Femur (tissue), 1 donor: ENCODE measurements around the gene NEDD8.
A peak's percentile ranks its signal among the peaks of the same experiment; 100 is the strongest.

Source experiments
- DNase-seq: peaks from one replicate; pipeline ENCODE4 v3.0.0-alpha.2; 2017

Gene NEDD8

GRCh38 chr14:24194873-24195185 lies 37.3 kb downstream of the NEDD8 start:
- DNase-seq = no peak

GRCh38 chr14:24194186-24194872 lies 37.8 kb downstream of the NEDD8 start:
- DNase-seq = no peak

- no peak for DNase-seq
These were observed 39.2 kb downstream of the NEDD8 start for GRCh38 chr14:24192933-24193332.

- DNase-seq = no peak
These were observed 41.8 kb downstream of the NEDD8 start for GRCh38 chr14:24190416-24190815.

- no peak for DNase-seq
These were observed 42.7 kb downstream of the NEDD8 start for GRCh38 chr14:24189460-24189859.

- DNase-seq = no peak
These were observed 43.1 kb downstream of the NEDD8 start for GRCh38 chr14:24189059-24189375.

GRCh38 chr14:24188251-24189058 lies 43.7 kb downstream of the NEDD8 start, which contains the start of gene IPO4:
TSS of gene IPO4 (minus strand) at chr14:24188816. CDS start at chr14:24188787, 29 bp downstream.
- DNase-seq = peak; percentile 97

GRCh38 chr14:24187539-24187915 lies 44.6 kb downstream of the NEDD8 start:
- DNase-seq = no peak

GRCh38 chr14:24186831-24187538 lies 45.2 kb downstream of the NEDD8 start:
- DNase-seq = no peak

GRCh38 chr14:24185741-24186140 lies 46.4 kb downstream of the NEDD8 start:
- DNase-seq = no peak

GRCh38 chr14:24185026-24185425 lies 47.1 kb downstream of the NEDD8 start:
- no peak for DNase-seq

GRCh38 chr14:24184104-24184970 lies 47.8 kb downstream of the NEDD8 start:
- no peak for DNase-seq

GRCh38 chr14:24183014-24183481 lies 49.1 kb downstream of the NEDD8 start:
- DNase-seq = no peak

GRCh38 chr14:24182110-24182882 lies 49.9 kb downstream of the NEDD8 start:
- DNase-seq = peak; percentile 17

- peak; percentile 19 for DNase-seq
These were observed 50.6 kb downstream of the NEDD8 start for GRCh38 chr14:24181371-24182077.

- peak; percentile 26 for DNase-seq
These were observed 52.0 kb downstream of the NEDD8 start for GRCh38 chr14:24179961-24180796.

- peak; percentile 17 for DNase-seq
These were observed 52.7 kb downstream of the NEDD8 start for GRCh38 chr14:24179294-24179960.

GRCh38 chr14:24178399-24179178 lies 53.6 kb downstream of the NEDD8 start:
- peak; percentile 17 for DNase-seq

- peak; percentile 16 for DNase-seq
These were observed 54.3 kb downstream of the NEDD8 start for GRCh38 chr14:24177891-24178290.
